BE2C (cell line): ENCODE results near the gene LSS.

Experiments
- DNase-seq: peaks from one replicate; pipeline ENCODE4 v3.0.0-alpha.2; 2020
- H3K27me3 ChIP-seq: fragments of 250-450 bp; sonication (Bioruptor Pico); 2 replicates; pipeline ENCODE4 v1.5.1; 2020; ENCODE audit warnings: mild to moderate bottlenecking
- H3K36me3 ChIP-seq: fragments of 250-450 bp; sonication (Bioruptor Pico); 2 replicates; pipeline ENCODE4 v1.5.1; 2020; ENCODE audit warnings: mild to moderate bottlenecking
- H3K4me1 ChIP-seq: fragments of 250-450 bp; sonication (Bioruptor Pico); 2 replicates; pipeline ENCODE4 v1.5.1; 2020
- H3K4me3 ChIP-seq: 2 replicates; pipeline ENCODE4 v1.5.1; 2011; ENCODE audit warnings: low read depth, low read length
- H3K9me3 ChIP-seq: fragments of 250-450 bp; sonication (Bioruptor Pico); 2 replicates; pipeline ENCODE4 v1.5.1; 2020
- TF ChIP-seq, protein P1 (sequence below): IDR thresholded peaks from 2 replicates; pipeline ENCODE4 v1.5.1; 2012; ENCODE audit warnings: mild to moderate bottlenecking, low read depth, low read length

Gene LSS

DNA sequence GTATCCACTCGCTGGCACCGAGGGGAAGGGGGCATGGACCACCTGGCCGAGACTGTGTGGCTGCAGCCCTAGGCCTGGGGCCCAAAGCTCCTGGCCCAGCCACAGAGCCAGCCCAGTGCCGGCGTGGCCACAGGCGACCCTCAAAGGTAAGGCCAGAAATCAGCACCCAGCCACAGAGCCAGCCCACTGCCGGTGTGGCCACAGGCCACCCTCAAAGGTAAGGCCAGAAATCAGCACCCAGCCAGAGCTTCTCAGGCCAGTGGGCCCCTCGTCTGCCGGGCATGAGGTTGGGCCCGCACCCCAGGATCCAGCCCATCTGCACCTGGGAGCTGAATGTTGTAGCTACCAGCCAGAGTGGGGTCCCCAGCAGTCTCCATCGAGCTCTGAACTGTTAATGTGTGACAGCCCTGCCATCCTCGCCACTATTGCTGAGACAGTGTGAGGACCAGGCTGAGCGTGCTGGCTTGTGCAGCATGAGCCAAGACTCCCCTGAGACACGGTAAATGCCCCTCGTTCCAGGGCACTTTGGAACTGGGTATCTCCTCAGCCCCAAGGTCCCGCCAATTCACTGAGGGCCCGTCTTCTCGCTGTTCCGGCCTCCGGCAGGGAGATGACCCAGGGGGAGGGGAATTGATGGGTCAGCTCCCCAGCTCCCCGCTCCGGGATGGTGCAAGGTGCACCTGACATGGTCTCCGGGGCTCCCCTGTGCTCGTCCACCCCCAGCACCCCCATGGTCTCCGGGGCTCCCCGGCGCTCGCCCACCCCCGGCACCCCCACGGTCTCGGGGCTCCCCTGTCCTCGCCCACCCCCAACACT lies 68.5 kb downstream of the LSS start:
- Histone ChIP-seq H3K36me3 (no peaks in the 10 kb centered on the region), H3K4me3 (no peak overlapping the region), H3K4me1 (no peaks in the 10 kb centered on the region), H3K9me3 (no peaks in the 10 kb centered on the region), H3K27me3 (no peaks in the 10 kb centered on the region)
- peak; percentile 5 for DNase-seq
- TF ChIP-seq, protein P1, sequence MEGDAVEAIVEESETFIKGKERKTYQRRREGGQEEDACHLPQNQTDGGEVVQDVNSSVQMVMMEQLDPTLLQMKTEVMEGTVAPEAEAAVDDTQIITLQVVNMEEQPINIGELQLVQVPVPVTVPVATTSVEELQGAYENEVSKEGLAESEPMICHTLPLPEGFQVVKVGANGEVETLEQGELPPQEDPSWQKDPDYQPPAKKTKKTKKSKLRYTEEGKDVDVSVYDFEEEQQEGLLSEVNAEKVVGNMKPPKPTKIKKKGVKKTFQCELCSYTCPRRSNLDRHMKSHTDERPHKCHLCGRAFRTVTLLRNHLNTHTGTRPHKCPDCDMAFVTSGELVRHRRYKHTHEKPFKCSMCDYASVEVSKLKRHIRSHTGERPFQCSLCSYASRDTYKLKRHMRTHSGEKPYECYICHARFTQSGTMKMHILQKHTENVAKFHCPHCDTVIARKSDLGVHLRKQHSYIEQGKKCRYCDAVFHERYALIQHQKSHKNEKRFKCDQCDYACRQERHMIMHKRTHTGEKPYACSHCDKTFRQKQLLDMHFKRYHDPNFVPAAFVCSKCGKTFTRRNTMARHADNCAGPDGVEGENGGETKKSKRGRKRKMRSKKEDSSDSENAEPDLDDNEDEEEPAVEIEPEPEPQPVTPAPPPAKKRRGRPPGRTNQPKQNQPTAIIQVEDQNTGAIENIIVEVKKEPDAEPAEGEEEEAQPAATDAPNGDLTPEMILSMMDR, result no peak

DNA sequence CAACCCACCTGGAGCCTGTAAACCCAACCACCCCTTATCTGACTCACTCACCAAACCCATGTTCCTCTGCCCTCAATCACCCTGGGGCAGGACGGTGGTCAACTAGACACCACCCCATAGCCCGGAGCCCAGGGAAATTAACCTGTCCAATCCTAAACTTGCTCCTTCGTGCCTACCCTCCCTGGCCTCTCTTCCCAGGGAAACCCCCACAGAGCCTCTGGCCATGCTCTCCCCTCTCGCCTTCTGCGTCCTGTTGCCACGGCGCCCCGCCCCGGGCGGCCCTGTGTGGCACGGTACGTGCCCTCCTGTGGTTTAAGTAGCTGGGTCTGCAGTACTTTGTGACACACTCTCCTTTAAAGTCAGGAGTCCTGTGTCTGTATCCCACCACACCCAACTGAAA lies 69.2 kb downstream of the LSS start:
- TF ChIP-seq, protein P1, result no peak
- H3K9me3 ChIP-seq, result no peaks in the 10 kb centered on the region
- no peaks in the 10 kb centered on the region for H3K36me3 ChIP-seq
- H3K27me3 ChIP-seq, result no peaks in the 10 kb centered on the region
- H3K4me1 ChIP-seq, result no peaks in the 10 kb centered on the region
- no peak for DNase-seq
- H3K4me3 ChIP-seq, result no peak overlapping the region

DNA sequence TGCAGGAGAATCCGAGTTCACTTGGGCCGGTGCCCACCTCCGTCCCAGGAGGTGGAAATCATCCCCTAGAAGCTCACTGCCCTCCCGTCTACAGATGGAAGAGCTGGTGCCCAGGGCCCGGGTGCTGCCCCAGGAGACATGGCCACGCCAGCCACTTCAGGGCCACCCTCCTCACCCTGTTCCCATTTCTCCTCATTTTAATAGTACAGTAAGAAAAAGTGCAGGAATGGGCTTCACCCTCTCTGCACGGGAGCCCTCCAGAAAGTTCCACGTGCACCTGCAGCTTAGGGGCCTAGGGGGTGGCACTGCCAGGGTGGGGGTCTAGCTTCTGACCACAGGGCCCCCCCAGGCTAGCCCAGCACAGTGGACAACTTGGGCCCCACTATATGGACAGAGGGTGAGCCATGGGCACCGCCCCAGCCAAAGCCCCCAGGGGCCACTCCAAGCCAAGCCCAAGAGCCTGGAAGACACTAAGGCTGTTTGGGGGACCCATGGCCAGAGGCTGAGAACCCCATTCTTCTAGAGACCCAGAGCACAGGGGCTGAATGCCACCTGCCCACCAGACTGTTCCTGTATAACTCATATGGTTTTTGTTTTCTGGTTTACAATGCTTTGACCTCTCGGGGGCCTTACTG lies 69.8 kb downstream of the LSS start:
- no peak for DNase-seq
- H3K27me3 ChIP-seq, result no peaks in the 10 kb centered on the region
- H3K9me3 ChIP-seq, result no peaks in the 10 kb centered on the region
- H3K4me1 ChIP-seq, result no peaks in the 10 kb centered on the region
- H3K4me3 ChIP-seq, result no peak overlapping the region
- no peaks in the 10 kb centered on the region for H3K36me3 ChIP-seq
- TF ChIP-seq, protein P1, result no peak

DNA sequence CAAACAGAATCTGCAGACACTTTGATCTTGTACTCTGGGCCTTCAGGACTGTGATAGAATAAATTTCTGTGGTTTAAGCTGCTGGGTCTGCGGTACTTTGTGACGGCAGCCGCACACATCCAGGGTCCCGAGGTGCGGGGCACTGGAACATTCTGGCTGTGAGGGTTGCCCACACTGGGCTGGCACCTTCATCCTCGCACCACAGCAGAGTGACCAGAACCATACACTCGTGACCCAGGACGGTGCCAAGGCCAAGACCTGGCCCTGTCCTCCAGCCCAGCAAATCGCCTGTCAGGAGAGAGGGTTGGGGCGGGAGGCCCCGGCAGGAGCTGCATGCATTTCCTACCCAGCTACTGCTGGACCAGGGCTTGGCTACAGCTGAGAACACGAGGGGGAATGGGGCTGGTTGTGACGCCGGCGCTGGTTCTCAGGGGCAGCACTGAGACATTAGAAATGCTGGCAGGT lies 70.6 kb downstream of the LSS start:
- no peaks in the 10 kb centered on the region for H3K27me3 ChIP-seq
- H3K4me1 ChIP-seq, result peaks cover 4% of the 10 kb centered on the region
- TF ChIP-seq, protein P1, result no peak
- no peak for DNase-seq
- H3K4me3 ChIP-seq, result no peak overlapping the region
- H3K36me3 ChIP-seq, result no peaks in the 10 kb centered on the region
- H3K9me3 ChIP-seq, result no peaks in the 10 kb centered on the region

DNA sequence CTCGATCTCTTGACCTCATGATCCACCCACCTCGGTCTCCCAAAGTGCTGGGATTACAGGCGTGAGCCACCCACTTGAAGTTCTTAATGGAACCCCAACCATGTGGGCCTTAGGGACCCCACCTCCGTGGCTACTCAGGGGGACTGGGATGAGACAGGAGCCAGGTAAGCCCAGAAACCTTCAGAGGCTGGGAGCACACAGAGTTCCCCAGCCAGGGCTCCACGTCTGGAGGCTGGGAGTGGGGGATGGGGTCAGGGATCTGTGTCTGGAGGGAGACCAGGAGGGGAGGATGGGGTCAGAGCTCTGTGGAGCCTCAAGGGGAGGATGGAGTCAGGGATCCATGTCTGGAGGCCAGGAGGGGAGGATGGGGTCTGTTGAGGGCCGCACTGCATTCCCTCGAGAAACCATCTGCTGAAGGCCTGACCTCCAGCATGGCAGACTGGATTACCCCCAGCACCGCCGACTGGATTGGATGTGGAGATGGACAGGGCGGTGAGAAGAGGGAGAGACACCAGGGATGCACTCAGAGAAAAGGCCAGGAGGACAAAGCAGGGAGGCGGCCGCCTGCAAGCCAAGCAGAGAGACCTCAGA lies 71.1 kb downstream of the LSS start:
- Histone ChIP-seq H3K4me1 (peaks cover 4% of the 10 kb centered on the region), H3K9me3 (no peaks in the 10 kb centered on the region), H3K4me3 (no peak overlapping the region), H3K27me3 (no peaks in the 10 kb centered on the region), H3K36me3 (no peaks in the 10 kb centered on the region)
- TF ChIP-seq, protein P1, result no peak
- DNase-seq, result peak; percentile 9
